Osteoblast (primary cell): ENCODE data around the gene PARD6G. TPM values are rescaled to one million over a fixed set of nuclear protein-coding genes. Genes with fewer than 3 reads are reported as not detected.

Experiments
- DNase-seq: peaks from one replicate; pipeline ENCODE4 v3.0.0; 2011; ENCODE audit warnings: low spot score, mixed read lengths; ENCODE audit not compliant: insufficient read length; ENCODE audit errors: missing footprints
- H2AFZ ChIP-seq: 2 replicates; pipeline ENCODE4 v1.6.0; 2011; ENCODE audit warnings: mild to moderate bottlenecking, low read length
- H3K27ac ChIP-seq: 2 replicates; pipeline ENCODE4 v1.5.1; 2011; ENCODE audit warnings: mild to moderate bottlenecking, low read depth, low read length, moderate library complexity
- H3K27me3 ChIP-seq: 2 replicates; pipeline ENCODE4 v1.6.0; 2012; ENCODE audit warnings: mild to moderate bottlenecking, control low read depth, inconsistent platforms, low read length, moderate library complexity; ENCODE audit not compliant: insufficient read depth
- H3K36me3 ChIP-seq: 2 replicates; pipeline ENCODE4 v1.5.1; 2011; ENCODE audit warnings: mild to moderate bottlenecking, low read length, control low read depth, moderate library complexity; ENCODE audit not compliant: insufficient read depth
- H3K4me1 ChIP-seq: 2 replicates; pipeline ENCODE4 v1.5.1; 2011; ENCODE audit warnings: mild to moderate bottlenecking, low read length, control low read depth, moderate library complexity; ENCODE audit not compliant: insufficient read depth
- H3K4me2 ChIP-seq: 2 replicates; pipeline ENCODE4 v1.6.0; 2011; ENCODE audit warnings: mild to moderate bottlenecking, low read length; ENCODE audit not compliant: insufficient read depth
- H3K4me3 ChIP-seq: fragments of 200-600 bp; sonication (generic); 3 replicates; pipeline ENCODE4 v1.5.1; 2012; ENCODE audit warnings: mild to moderate bottlenecking, low read length, inconsistent platforms; ENCODE audit not compliant: insufficient read depth
- H3K79me2 ChIP-seq: 2 replicates; pipeline ENCODE4 v1.6.0; 2012; ENCODE audit warnings: mild to moderate bottlenecking, low read length, control low read depth, inconsistent platforms; ENCODE audit not compliant: insufficient read depth
- H3K9me3 ChIP-seq: 2 replicates; pipeline ENCODE4 v1.5.1; 2011; ENCODE audit warnings: low read depth, low read length, control low read depth
- H4K20me1 ChIP-seq: 2 replicates; pipeline ENCODE4 v1.6.0; 2012; ENCODE audit warnings: mild to moderate bottlenecking, low read length, control low read depth; ENCODE audit not compliant: insufficient read depth
- total RNA-seq: library from RNA; depleted of rRNA; stranded (reverse); fragments of >200 nt; gene quantifications from 2 replicates; pipeline ENCODE4 v1.2.3, GENCODE V29; 2012
- TF ChIP-seq, protein P1 (sequence below): IDR thresholded peaks from 2 replicates; pipeline ENCODE4 v1.5.1; 2011; ENCODE audit warnings: mild to moderate bottlenecking, low read depth, low read length, moderate library complexity; ENCODE audit errors: extremely low read depth

Gene PARD6G
- total RNA-seq, 1 donor, result 2.2 TPM

DNA sequence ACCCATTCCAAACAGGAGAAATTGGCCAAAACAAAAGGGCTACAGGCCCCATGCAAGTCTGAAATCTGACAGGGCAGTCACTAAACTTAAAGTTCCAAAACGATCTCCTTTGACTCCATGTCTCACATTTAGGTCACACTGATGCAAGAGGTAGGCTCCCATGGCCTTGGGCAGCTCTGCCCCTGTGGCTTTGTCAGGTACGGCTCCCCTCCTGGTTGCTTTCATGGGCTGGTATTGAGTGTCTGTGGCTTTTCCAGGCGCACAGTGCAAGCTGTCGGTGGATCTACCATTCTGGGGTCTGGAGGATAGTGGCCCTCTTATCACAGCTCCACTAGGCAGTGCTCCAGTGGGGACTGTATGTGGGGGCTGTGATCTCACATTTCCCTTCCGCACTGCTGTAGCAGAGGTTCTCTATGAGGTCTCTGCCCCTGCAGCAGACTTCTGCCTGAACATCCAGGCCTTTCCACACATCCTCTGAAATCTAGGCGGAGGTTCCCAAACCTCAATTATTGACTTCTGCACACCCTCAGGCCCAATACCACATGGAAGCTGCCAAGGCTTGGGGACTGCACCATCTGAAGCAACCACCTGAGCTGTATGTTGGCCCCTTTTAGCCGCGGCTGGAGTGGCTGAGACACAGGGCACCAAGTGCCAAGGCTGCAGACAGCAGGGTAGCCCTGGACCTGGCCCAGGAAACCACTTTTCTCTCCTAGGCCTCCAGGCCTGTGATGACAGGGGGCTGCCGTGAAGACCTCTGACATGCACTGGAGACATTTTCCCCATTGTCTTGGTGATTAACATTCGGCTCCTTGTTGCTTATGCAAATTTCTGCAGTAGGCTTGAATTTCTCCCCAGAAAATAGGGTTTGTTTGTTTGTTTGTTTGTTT, 28.7 kb downstream of the PARD6G start:
- no peak overlapping the region for H3K4me3 ChIP-seq
- no peaks in the 10 kb centered on the region for H3K4me1 ChIP-seq
- H3K79me2 ChIP-seq, result no peaks in the 10 kb centered on the region
- H3K27ac ChIP-seq, result no peak overlapping the region
- DNase-seq, result no peak
- TF ChIP-seq, protein P1, sequence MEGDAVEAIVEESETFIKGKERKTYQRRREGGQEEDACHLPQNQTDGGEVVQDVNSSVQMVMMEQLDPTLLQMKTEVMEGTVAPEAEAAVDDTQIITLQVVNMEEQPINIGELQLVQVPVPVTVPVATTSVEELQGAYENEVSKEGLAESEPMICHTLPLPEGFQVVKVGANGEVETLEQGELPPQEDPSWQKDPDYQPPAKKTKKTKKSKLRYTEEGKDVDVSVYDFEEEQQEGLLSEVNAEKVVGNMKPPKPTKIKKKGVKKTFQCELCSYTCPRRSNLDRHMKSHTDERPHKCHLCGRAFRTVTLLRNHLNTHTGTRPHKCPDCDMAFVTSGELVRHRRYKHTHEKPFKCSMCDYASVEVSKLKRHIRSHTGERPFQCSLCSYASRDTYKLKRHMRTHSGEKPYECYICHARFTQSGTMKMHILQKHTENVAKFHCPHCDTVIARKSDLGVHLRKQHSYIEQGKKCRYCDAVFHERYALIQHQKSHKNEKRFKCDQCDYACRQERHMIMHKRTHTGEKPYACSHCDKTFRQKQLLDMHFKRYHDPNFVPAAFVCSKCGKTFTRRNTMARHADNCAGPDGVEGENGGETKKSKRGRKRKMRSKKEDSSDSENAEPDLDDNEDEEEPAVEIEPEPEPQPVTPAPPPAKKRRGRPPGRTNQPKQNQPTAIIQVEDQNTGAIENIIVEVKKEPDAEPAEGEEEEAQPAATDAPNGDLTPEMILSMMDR, result no peak
- H3K27me3 ChIP-seq, result peaks cover 2% of the 10 kb centered on the region
- no peak overlapping the region for H3K4me2 ChIP-seq
- H4K20me1 ChIP-seq, result no peaks in the 10 kb centered on the region
- H3K36me3 ChIP-seq, result no peaks in the 10 kb centered on the region
- H2AFZ ChIP-seq, result no peak overlapping the region
- H3K9me3 ChIP-seq, result no peaks in the 10 kb centered on the region

DNA sequence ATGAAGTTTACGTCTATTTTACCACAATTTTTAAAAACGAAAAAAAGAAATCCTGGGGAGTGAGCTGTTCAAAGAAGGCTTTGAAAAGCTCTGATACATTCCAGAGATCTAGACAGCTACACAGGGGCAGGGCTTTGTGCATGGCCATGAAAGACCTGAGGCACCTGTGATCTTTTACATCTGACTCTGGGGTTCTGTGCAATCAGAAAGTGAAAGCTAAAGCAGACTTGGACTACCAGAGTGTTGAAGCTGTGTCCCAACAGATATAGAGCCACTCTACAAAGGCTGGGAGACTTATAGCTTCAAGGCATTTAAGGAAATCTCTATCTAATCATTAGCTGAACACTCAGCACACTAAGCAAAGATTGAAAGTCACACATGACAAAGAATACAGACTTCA, 34.1 kb downstream of the PARD6G start:
- Histone ChIP-seq H3K4me1 (no peaks in the 10 kb centered on the region), H2AFZ (no peak overlapping the region), H3K79me2 (no peaks in the 10 kb centered on the region), H3K9me3 (no peaks in the 10 kb centered on the region), H3K27ac (no peak overlapping the region), H4K20me1 (no peaks in the 10 kb centered on the region), H3K4me2 (no peak overlapping the region), H3K4me3 (no peak overlapping the region), H3K36me3 (no peaks in the 10 kb centered on the region), H3K27me3 (peaks cover 2% of the 10 kb centered on the region)
- no peak for DNase-seq
- TF ChIP-seq, protein P1, result no peak

DNA sequence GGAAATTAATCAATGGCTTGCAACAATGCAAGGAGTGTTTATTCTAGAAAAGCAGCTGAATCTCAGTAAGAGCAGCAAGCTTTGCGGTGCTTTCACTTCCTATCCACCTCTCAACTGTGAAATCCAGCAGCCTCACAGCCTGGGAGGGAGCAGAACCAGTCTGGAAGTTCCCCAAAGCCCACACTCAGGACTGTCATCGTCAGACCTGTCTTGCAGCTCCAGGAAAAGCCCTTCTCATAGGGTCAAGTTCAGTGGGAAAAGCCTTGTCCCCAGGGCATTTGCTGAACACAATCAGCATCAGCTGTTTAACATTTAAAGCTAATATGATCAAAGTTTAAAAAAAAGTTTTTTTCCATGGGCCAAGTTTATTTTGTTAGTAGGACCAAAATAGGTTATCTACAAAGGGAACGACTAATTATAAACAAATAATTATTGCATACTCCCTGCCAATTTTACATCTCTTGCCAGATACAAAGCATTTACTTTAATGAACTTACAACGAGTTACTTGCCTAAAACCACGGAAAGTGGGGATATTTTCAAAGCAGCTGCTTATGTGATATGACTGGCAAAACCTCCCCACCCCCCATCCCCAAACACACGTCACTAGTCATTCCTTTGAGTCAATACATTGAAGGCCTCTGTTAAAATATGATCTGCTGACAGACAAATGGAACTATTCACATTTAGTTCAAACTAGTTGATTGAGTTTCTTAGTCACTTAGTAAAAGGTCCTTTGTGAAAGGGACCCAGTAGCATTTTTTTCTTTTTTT, 36.8 kb downstream of the PARD6G start:
- TF ChIP-seq, protein P1, result no peak
- H3K4me3 ChIP-seq, result no peak overlapping the region
- H3K27ac ChIP-seq, result no peak overlapping the region
- no peaks in the 10 kb centered on the region for H3K36me3 ChIP-seq
- no peak overlapping the region for H3K4me2 ChIP-seq
- no peaks in the 10 kb centered on the region for H3K4me1 ChIP-seq
- H3K27me3 ChIP-seq, result no peaks in the 10 kb centered on the region
- no peak for DNase-seq
- H3K9me3 ChIP-seq, result no peaks in the 10 kb centered on the region
- H2AFZ ChIP-seq, result no peak overlapping the region
- H3K79me2 ChIP-seq, result no peaks in the 10 kb centered on the region
- H4K20me1 ChIP-seq, result no peaks in the 10 kb centered on the region

DNA sequence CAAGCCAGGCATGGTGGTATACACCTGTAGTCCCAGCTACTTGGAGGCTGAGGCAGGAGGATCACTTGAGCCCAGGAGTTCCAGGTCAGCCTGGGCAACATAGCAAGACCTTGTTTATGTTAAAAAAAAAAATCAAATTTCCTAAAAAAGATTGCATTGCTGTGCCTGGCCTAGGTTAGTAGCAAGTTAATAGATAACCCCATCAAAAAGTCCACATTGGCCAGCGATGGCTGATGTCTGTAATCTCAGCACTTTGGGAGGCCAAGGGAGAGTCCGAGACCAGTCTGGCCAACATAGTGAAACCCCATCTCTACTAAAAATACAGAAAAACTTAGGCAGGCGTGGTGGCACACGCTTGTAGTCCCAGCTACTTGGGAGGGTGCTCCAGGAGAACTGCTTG, 38.7 kb downstream of the PARD6G start:
- H3K4me3 ChIP-seq, result no peak overlapping the region
- no peaks in the 10 kb centered on the region for H3K4me1 ChIP-seq
- no peaks in the 10 kb centered on the region for H3K9me3 ChIP-seq
- no peaks in the 10 kb centered on the region for H4K20me1 ChIP-seq
- H3K27ac ChIP-seq, result no peak overlapping the region
- H2AFZ ChIP-seq, result no peak overlapping the region
- no peak for DNase-seq
- TF ChIP-seq, protein P1, result no peak
- no peaks in the 10 kb centered on the region for H3K79me2 ChIP-seq
- H3K27me3 ChIP-seq, result no peaks in the 10 kb centered on the region
- H3K36me3 ChIP-seq, result no peaks in the 10 kb centered on the region
- no peak overlapping the region for H3K4me2 ChIP-seq
